COLO668 (cell line): ENCODE results near the gene PCSK2.

Experiments used
- DNase-seq: peaks from one replicate; lab custom pipeline; 2025; ENCODE audit not compliant: unreplicated experiment; lab: John Stamatoyannopoulos, UW

PCSK2 gene

GRCh38 chr20:17470521-17470920 is 243.7 kb downstream of the PCSK2 start:
- DNase-seq: no peak

- DNase-seq: no peak
Measured at GRCh38 chr20:17470973-17471372, 244.1 kb downstream of the PCSK2 start.

DNA sequence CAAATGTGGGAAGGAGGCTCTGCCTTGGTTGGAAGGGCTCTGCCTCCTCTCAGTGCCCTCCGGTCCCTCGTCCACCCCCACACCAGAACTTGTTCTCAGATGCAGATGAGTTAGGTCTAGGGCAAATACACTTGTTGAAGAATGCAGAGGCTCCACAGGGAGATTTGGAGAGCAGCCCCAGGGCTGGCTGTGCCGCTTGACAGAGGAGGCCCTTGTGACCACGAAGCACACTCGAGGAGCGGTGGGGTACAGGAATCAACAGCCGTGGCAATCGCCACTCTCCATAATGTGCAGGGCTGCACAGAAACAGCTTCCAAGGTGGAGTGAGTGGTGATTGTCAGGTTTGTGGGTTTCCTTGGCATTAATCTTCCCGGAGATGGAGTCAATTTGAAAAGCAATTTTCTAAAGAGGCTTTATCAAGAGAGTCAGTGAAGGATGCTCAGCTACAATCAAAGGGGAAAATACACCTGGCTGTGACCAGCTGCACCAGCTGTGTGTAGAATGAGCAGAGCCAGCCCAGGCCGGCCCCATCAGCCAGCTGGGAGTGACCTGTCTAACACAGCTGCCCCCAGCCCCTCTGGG is 244.9 kb downstream of the PCSK2 start:
- DNase-seq: peak; percentile 52

DNA sequence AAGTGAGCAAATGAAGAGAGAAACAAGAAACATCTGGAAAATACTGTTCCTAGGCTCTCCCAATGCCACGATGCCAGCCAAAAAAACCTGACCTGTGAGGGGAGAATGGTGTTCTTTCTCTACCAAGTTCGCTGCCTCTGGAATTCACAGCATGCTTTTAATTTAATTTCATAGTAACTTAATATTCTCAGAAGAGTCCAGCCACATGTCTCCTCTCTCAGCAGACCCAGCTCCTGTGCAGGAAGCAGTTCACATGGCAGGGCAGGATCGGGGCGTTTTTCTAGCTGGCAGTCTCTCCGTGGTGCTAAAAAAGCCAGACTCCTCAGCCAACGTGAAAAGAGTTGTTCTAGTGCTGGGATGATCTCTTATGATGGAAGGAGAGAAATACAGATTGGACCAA is 246.8 kb downstream of the PCSK2 start:
- no peak for DNase-seq

GRCh38 chr20:17479063-17479657 is 252.3 kb downstream of the PCSK2 start:
- DNase-seq: no peak

GRCh38 chr20:17480696-17481095 is 253.9 kb downstream of the PCSK2 start:
- DNase-seq: no peak

DNA sequence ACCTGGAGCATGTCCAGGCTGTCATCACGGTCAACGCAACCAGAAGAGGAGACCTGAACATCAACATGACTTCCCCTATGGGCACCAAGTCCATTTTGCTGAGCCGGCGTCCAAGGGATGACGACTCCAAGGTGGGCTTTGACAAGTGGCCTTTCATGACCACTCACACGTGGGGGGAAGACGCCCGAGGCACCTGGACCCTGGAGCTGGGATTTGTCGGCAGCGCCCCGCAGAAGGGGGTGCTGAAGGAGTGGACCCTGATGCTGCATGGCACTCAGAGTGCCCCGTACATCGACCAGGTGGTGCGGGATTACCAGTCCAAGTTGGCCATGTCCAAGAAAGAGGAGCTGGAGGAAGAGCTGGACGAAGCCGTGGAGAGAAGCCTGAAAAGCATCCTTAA is 254.8 kb downstream of the PCSK2 start:
- DNase-seq: no peak

- no peak for DNase-seq
Measured at GRCh38 chr20:17482536-17482935, 255.7 kb downstream of the PCSK2 start.

- DNase-seq: no peak
Measured at GRCh38 chr20:17485017-17485416, 258.2 kb downstream of the PCSK2 start.

GRCh38 chr20:17488916-17489600 is 262.2 kb downstream of the PCSK2 start:
- DNase-seq: no peak

DNA sequence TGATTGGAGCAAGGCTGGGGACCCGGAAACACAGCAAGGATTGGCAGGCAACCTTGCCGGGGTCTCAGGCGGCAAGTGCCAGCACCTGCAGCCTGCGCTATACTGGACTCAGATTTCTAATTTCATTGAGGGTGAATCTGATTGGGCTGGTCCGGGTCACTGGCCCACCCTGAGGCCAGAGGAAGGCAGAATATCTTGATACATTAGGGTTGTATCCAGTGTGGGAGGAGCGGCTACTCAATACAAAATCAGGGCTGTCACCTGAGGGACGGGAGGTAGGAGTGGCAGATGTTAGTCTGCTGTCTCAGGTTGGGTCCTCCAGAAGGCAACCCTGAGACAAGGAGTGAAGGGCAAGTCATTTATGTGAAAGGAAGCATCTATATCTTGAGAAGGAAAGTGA is 263.7 kb downstream of the PCSK2 start:
- DNase-seq: no peak

DNA sequence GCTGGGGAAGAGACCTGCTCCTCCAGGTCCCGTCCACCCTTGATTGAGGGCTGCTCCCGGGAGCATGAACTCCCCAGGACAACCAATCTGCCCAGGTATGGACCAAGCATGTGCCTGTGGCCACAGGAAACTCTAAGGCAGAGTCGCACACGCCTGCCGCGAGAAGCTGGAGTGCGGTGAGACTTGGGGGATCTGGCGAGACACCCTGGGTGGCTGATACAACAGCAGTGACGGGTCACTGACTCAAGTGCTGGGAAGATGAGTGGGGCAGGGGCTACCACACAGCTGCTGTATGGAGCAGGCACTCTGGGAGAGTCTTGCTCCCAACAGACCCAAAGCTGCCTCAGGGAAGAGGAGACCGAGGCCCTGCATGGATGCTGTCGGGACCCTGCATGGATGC is 264.2 kb downstream of the PCSK2 start:
- no peak for DNase-seq

DNA sequence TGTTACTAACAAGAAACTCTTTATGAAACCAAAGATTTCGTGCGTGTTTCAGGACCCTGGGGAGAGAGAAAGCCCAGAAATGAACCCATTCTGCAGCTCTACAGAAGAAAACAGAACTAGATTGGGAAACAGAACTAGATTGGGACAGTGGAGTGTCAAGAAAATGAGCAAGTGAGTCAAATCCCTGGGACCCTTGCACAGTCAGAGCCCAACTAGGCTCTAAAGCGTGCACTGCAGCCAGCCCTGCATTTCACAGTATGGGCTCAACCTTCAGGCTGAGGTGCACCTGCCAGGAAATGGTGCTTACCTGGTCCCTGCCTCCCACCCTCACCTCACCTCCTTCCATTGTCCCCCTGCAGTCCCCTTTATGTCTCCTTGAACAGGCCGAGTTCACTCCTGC is 264.6 kb downstream of the PCSK2 start:
- no peak for DNase-seq

DNA sequence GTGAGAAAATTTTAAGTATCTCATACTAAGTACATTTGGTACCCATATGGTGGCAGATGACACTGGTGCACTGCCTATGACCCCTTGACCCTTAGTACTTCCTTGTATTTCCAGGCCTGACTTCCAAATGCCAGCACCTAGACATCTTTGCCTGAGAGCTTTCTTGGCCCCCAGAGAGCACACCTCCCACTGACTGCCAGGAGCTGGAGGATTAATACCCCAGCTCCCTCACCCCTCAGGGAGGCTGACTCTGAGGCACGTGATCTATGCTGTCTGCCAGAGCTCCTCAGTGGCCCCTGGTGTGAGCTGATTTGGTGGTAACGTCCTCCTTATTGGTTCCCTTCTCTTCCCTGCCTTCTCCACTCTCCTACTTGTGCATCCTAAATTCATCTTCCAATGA is 266.3 kb downstream of the PCSK2 start:
- no peak for DNase-seq

DNA sequence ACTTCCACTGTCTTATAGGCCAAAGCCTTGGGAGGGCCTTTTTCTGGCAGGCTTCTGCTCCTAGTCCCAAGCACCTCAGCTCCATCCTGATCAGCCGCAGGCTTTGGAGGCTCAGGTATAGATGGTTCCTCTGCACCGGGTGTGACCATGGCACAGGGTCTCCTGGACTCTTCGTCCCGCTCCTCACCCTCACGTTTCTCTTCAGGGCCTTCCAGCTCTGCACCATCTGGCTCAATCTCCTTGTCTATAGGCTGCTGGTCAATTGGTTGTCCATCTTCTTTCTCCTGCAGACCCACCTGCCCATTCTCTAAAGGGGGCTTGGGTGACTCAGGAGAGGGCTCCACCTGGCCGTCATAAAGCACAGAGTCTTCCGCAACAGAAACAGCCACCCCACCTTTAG is 267.4 kb downstream of the PCSK2 start:
- no peak for DNase-seq

GRCh38 chr20:17495826-17496225 is 269.0 kb downstream of the PCSK2 start:
- DNase-seq: no peak

DNA sequence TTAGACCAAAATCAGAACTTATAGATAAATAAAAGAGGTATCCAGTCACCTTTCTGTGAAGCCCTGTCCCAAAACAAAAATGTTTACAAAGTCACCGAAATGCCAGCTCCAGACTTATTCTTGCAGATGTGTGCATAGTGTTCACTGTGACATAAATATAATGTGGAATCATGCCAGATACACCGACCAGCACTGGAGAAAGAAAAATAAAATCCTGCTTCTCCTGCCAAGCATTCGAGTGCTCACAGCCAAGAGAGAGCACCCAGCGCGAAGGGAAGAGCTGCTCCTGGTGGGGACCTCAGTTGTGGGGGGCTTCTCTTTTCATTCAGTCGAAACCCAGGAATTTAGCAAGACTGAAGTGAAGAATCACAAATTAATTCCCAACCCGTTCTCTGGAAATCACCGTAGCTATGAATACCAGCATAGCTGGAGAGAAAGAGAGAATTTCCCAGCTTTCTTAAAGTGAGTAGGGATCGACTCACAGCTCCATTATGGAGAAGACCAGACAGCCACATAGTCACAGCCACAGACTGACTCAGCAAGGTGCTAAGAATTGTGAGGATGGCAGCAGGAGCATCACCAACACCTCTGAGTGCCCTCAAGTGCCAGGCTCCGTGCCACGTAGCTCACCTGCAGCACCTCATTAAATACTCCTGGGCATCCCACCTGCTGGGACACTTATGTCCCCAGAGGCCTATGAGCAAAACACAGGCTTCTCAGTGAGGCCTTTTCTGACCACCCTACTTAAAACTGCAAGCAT is 271.2 kb downstream of the PCSK2 start:
- DNase-seq: no peak

- no peak for DNase-seq
Measured at GRCh38 chr20:17498641-17499040, 271.8 kb downstream of the PCSK2 start.

DNA sequence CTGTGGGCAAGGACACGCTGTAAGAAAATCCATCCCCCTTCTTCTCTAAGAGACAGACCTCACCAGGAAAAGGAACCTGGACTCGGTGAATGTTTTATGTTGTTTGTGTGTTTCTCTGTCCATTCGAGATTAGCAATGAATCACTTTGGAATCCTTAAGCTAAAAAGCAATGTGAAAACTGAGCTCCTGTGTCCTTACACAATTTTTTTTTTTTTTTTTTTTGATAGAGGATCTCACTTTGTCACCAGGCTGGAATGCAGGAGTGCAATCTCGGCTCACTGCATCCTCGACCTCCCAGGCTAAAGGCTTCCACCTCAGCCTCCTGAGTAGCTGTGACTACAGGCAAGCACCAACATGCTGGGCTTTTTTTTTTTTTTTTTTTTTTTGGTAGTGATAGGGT is 272.2 kb downstream of the PCSK2 start:
- DNase-seq: no peak

- DNase-seq: no peak
Measured at GRCh38 chr20:17500271-17500670, 273.4 kb downstream of the PCSK2 start.

DNA sequence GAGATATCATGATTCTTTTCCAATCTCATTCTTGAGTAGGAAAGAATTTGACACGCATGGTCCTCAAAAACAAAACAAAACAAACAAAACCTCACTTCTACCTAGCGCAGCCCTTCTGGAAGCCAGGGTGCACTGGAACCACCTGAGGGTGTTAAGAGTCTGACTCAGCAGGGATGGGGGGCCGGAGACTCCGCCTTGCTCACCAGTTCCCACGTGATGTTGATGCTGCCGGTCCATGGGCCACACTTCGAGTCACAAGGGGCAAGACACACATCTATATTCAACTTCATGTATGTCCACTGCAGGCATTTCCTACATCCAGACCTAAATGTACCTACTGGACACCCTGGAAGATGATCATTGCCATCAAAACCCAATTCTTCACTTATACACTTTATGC is 274.0 kb downstream of the PCSK2 start:
- DNase-seq: no peak

DNA sequence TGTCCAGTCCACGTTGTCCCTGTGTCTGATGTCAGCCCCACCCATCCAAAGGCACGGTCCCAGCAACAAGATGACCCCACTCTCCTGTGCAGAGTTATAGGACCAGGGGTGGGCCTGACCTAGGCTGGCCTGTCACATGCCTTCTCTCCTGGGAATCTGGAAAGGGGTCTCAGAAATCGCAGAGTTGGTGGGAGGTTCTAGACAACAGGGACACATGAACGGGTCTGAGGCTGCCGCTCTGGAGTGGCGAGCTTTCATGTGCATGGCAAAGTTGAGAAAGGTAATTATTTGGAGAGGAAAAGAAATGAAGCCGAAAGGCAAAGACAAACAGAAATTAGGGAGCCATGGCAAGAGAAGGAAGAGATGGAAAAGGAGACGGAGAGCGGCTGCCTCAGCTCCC is 274.9 kb downstream of the PCSK2 start:
- no peak for DNase-seq
